BLaER1 (cell line): ENCODE measurements around the gene PTGS1.
A peak's percentile ranks its signal among the peaks of the same experiment; 100 is the strongest.

Experiments
- H3K27ac ChIP-seq: shearing (Covaris generic); formaldehyde crosslinking; 2 replicates; pipeline ENCODE4 v1.8.1; 2022
- H3K27me3 ChIP-seq: shearing (Covaris generic); formaldehyde crosslinking; 2 replicates; pipeline ENCODE4 v1.8.1; 2022
- H3K36me3 ChIP-seq: shearing (Covaris generic); formaldehyde crosslinking; 2 replicates; pipeline ENCODE4 v1.8.1; 2022
- H3K4me1 ChIP-seq: shearing (Covaris generic); formaldehyde crosslinking; 2 replicates; pipeline ENCODE4 v1.8.1; 2022
- H3K4me2 ChIP-seq: shearing (Covaris generic); formaldehyde crosslinking; 2 replicates; pipeline ENCODE4 v1.8.1; 2022
- H3K4me3 ChIP-seq: shearing (Covaris generic); formaldehyde crosslinking; 2 replicates; pipeline ENCODE4 v1.8.1; 2022
- H3K9ac ChIP-seq: shearing (Covaris generic); formaldehyde crosslinking; 2 replicates; pipeline ENCODE4 v1.8.1; 2022
- H3K9me3 ChIP-seq: shearing (Covaris generic); formaldehyde crosslinking; 2 replicates; pipeline ENCODE4 v1.8.1; 2022
- H4K20me1 ChIP-seq: shearing (Covaris generic); formaldehyde crosslinking; 2 replicates; pipeline ENCODE4 v1.8.1; 2022
- Cebpa-rat ChIP-seq: shearing (Covaris generic); IDR thresholded peaks from 2 replicates; pipeline ENCODE4 v1.8.1; 2022

PTGS1 gene

GRCh38 chr9:122382901-122383850, 12.4 kb downstream of the PTGS1 start:
- no peak for TF ChIP-seq Cebpa-rat
- Histone ChIP-seq H3K27me3 (no peaks in the 10 kb centered on the region), H3K4me1 (peaks cover 18% of the 10 kb centered on the region), H3K27ac (no peak overlapping the region), H3K9me3 (peaks cover 17% of the 10 kb centered on the region), H3K4me2 (0 out of 2 replicates have a peak overlapping the region, but pooled peaks have one; percentile 31), H4K20me1 (no peaks in the 10 kb centered on the region), H3K4me3 (no peak overlapping the region), H3K36me3 (peaks cover 5% of the 10 kb centered on the region), H3K9ac (no peak overlapping the region)

DNA sequence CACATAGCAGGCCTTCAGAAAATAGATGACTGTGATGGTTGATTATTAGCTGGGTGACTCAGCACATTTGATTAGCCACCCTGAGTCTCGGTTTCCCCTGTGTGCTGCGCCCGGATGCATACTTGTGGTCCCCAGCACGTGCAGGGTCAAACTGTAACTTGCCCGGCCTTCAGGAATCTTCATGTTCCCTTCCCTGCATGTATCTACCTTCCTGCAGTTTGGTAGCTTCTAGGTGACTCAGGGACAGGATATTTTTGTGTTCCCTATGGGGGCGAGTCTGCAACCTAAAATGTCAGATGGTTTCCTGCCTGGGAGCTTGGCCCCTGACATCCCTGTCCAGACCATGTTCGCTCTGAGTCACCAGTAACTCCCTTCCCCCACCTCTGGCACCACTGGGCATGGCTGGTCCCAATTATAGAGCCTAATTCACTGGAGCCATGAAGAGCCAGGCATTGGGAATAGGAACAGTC, 13.2 kb downstream of the PTGS1 start:
- Histone ChIP-seq H4K20me1 (no peaks in the 10 kb centered on the region), H3K36me3 (peaks cover 5% of the 10 kb centered on the region), H3K4me2 (peak overlapping the region; percentile 31), H3K9ac (no peak overlapping the region), H3K4me3 (no peak overlapping the region), H3K4me1 (peaks cover 26% of the 10 kb centered on the region), H3K27ac (no peak overlapping the region; the same call in 1 of the 2 replicates), H3K9me3 (peaks cover 14% of the 10 kb centered on the region), H3K27me3 (no peaks in the 10 kb centered on the region)
- no peak for TF ChIP-seq Cebpa-rat

DNA sequence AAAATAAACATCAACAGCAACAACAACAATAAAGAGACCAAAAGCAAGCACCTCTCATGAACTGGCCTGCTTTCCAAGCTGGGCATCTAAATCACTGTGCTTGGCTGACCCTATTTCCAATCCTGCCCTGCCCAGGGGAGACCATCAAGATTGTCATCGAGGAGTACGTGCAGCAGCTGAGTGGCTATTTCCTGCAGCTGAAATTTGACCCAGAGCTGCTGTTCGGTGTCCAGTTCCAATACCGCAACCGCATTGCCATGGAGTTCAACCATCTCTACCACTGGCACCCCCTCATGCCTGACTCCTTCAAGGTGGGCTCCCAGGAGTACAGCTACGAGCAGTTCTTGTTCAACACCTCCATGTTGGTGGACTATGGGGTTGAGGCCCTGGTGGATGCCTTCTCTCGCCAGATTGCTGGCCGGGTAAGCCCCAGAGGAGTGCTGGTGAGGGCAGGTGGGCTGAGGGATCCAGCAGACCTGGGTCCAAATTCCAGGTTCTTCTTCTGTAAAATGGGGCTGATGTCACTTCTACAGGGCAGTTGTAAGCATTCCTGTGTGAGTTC, 15.6 kb downstream of the PTGS1 start:
- Histone ChIP-seq H3K27me3 (no peaks in the 10 kb centered on the region), H3K9me3 (no peaks in the 10 kb centered on the region), H3K4me2 (no peak overlapping the region), H3K9ac (no peak overlapping the region), H4K20me1 (no peaks in the 10 kb centered on the region), H3K4me1 (peaks cover 47% of the 10 kb centered on the region), H3K4me3 (no peak overlapping the region), H3K36me3 (no peaks in the 10 kb centered on the region; the same call in 1 of the 2 replicates), H3K27ac (no peak overlapping the region)
- TF ChIP-seq Cebpa-rat: no peak

- Histone ChIP-seq H3K27ac (no peak overlapping the region), H3K4me2 (no peak overlapping the region), H3K4me3 (no peak overlapping the region), H3K9ac (no peak overlapping the region), H3K36me3 (no peaks in the 10 kb centered on the region; the same call in 1 of the 2 replicates), H4K20me1 (no peaks in the 10 kb centered on the region), H3K27me3 (no peaks in the 10 kb centered on the region), H3K4me1 (peaks cover 54% of the 10 kb centered on the region), H3K9me3 (no peaks in the 10 kb centered on the region)
- no peak for TF ChIP-seq Cebpa-rat
Observed at GRCh38 chr9:122387536-122387935, 16.7 kb downstream of the PTGS1 start.

GRCh38 chr9:122389195-122389594, 18.4 kb downstream of the PTGS1 start:
- no peaks in the 10 kb centered on the region; the same call in 1 of the 2 replicates for H3K36me3 ChIP-seq
- H3K4me1 ChIP-seq: peaks cover 43% of the 10 kb centered on the region
- no peaks in the 10 kb centered on the region for H3K27me3 ChIP-seq
- peak overlapping the region; percentile 80 for H3K27ac ChIP-seq
- H3K4me3 ChIP-seq: 0 out of 2 replicates have a peak overlapping the region, but pooled peaks have one; percentile 46
- H3K9ac ChIP-seq: peak overlapping the region; percentile 59; the same call in 1 of the 2 replicates
- no peaks in the 10 kb centered on the region for H3K9me3 ChIP-seq
- peak overlapping the region; percentile 93 for H3K4me2 ChIP-seq
- no peak for TF ChIP-seq Cebpa-rat
- H4K20me1 ChIP-seq: no peaks in the 10 kb centered on the region

- Histone ChIP-seq H3K9me3 (no peaks in the 10 kb centered on the region), H3K9ac (peak overlapping the region; percentile 59; the same call in 1 of the 2 replicates), H3K36me3 (no peaks in the 10 kb centered on the region; the same call in 1 of the 2 replicates), H4K20me1 (no peaks in the 10 kb centered on the region), H3K4me2 (peak overlapping the region; percentile 93), H3K4me3 (peak overlapping the region; percentile 46), H3K27me3 (no peaks in the 10 kb centered on the region), H3K27ac (peak overlapping the region; percentile 80), H3K4me1 (peaks cover 38% of the 10 kb centered on the region)
- TF ChIP-seq Cebpa-rat: no peak
Observed at GRCh38 chr9:122389799-122390481, 19.1 kb downstream of the PTGS1 start.

DNA sequence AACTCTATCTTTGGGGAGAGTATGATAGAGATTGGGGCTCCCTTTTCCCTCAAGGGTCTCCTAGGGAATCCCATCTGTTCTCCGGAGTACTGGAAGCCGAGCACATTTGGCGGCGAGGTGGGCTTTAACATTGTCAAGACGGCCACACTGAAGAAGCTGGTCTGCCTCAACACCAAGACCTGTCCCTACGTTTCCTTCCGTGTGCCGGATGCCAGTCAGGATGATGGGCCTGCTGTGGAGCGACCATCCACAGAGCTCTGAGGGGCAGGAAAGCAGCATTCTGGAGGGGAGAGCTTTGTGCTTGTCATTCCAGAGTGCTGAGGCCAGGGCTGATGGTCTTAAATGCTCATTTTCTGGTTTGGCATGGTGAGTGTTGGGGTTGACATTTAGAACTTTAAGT, 21.5 kb downstream of the PTGS1 start:
- no peaks in the 10 kb centered on the region for H3K9me3 ChIP-seq
- H3K27me3 ChIP-seq: no peaks in the 10 kb centered on the region
- TF ChIP-seq Cebpa-rat: no peak
- H4K20me1 ChIP-seq: no peaks in the 10 kb centered on the region
- no peak overlapping the region for H3K4me3 ChIP-seq
- H3K36me3 ChIP-seq: no peaks in the 10 kb centered on the region
- H3K9ac ChIP-seq: no peak overlapping the region
- peaks cover 38% of the 10 kb centered on the region for H3K4me1 ChIP-seq
- H3K27ac ChIP-seq: no peak overlapping the region
- no peak overlapping the region for H3K4me2 ChIP-seq

DNA sequence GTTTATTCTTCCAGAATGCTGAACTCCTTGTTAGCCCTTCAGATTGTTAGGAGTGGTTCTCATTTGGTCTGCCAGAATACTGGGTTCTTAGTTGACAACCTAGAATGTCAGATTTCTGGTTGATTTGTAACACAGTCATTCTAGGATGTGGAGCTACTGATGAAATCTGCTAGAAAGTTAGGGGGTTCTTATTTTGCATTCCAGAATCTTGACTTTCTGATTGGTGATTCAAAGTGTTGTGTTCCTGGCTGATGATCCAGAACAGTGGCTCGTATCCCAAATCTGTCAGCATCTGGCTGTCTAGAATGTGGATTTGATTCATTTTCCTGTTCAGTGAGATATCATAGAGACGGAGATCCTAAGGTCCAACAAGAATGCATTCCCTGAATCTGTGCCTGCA, 21.9 kb downstream of the PTGS1 start:
- no peak for TF ChIP-seq Cebpa-rat

DNA sequence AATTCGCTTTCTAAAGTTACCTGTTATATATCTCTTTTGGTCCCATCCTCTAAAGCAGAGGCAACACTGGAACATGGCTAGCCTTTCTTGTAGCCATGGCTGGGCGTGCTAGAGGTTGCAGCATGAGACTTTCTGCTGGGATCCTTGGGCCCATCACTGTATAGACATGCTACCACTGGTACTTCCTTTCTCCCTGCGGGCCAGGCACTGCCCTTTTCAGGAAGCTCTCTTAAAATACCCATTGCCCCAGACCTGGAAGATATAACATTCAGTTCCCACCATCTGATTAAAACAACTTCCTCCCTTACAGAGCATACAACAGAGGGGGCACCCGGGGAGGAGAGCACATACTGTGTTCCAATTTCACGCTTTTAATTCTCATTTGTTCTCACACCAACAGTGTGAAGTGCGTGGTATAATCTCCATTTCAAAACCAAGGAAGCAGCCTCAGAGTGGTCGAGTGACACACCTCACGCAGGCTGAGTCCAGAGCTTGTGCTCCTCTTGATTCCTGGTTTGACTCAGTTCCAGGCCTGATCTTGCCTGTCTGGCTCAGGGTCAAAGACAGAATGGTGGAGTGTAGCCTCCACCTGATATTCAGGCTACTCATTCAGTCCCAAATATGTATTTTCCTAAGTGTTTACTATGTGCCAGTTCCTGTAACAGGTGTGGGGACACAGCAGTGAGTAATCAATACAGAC, 22.6 kb downstream of the PTGS1 start:
- H3K9ac ChIP-seq: no peak overlapping the region
- no peaks in the 10 kb centered on the region for H3K9me3 ChIP-seq
- no peak overlapping the region for H3K27ac ChIP-seq
- H3K4me2 ChIP-seq: no peak overlapping the region
- peaks cover 34% of the 10 kb centered on the region for H3K4me1 ChIP-seq
- H3K36me3 ChIP-seq: no peaks in the 10 kb centered on the region
- no peak overlapping the region for H3K4me3 ChIP-seq
- no peaks in the 10 kb centered on the region for H3K27me3 ChIP-seq
- H4K20me1 ChIP-seq: no peaks in the 10 kb centered on the region
- TF ChIP-seq Cebpa-rat: no peak

More for the DNA sequence above, 21.9 kb downstream of the PTGS1 start:
- no peak overlapping the region for H3K27ac ChIP-seq
- H3K36me3 ChIP-seq: no peaks in the 10 kb centered on the region
- H3K9me3 ChIP-seq: no peaks in the 10 kb centered on the region
- H3K4me3 ChIP-seq: no peak overlapping the region
- no peak overlapping the region for H3K9ac ChIP-seq
- H3K4me2 ChIP-seq: no peak overlapping the region
- H4K20me1 ChIP-seq: no peaks in the 10 kb centered on the region
- H3K4me1 ChIP-seq: peaks cover 38% of the 10 kb centered on the region
- no peaks in the 10 kb centered on the region for H3K27me3 ChIP-seq
